ENCODE measurements around the gene GCFC2.
"Not testable (repeated sequence)": the region's sequence is repeated elsewhere in the genome, so short reads cannot be mapped to it uniquely, and the experiment has no call there.

Gene GCFC2

DNA sequence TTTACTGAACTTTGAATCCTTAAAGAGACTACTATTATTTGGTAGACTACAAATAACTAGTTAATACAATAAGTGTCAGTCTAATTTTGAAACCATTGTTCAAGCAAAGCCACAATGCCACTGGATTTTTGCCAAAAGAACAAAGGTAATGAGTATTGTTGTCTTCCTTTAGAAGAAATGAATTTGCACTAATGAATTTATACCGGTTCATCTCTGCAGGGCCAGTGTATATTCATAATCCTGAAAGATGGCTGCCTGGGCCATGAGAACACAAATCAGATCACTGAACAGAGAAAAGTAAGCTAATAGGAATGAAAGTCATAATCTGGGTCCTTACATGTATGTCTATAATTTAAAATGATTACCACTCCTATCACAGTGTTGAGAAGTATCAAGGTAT lies 31.2 kb downstream of the GCFC2 start:
- no peak for DNase-seq (ENCODE audit: low spot score)

DNA sequence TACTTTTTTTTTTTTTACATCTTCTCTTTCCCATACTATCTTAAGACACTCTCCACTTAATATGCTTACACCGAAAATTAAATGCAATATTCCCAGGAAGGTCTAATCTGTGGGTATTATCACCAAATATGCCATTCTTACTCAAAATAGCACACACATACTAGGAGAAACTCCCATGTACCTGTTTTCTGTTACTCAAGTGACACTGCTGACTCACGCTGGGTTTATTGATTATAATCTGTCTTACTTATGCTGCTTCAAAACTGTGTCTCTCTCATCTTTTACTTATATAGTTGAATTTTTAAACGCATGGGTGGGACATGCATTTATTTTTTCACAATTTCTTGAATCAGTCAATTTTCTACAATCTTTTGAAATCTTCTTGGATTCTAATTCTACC lies 34.3 kb downstream of the GCFC2 start:
- DNase-seq (ENCODE audit: low spot score), result no peak

DNA sequence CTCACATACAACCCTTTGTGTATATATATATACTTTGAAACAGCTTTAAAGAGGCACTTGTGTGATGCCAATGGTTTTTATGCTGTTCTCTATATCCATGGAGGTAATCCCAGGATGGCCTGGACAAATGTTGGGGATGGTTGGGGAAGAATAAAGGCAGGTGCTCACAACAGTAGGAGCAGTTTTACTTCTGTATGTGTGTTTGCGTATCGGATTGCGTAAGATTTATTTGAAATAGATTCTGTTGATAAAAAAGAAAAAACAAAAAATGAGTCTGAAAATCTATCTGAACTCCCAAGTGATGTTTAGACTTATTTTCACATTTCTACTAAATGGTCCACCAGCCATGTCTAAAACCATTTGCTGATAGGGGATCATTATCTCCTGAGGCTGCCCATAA lies 34.8 kb downstream of the GCFC2 start:
- no peak for DNase-seq (ENCODE audit: low spot score)

DNA sequence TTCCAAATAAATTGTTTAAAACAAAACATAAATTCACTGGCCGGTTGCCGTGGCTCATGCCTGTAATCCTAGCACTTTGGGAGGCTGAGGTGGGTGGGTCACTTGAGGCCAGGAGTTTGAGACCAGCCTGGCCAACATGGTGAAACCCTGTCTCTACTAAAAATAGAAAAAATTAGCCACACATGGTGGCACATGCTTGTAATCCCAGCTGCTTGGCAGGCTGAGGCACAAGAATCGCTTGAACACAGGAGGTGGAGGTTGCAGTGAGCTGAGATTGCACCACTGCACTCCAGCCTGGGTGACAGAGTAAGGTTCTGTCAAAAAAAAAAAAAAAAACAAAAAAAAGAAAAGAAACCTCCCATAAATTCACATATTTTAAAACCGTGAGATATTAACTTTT lies 35.3 kb downstream of the GCFC2 start:
- not testable (repeated sequence) for DNase-seq (ENCODE audit: low spot score)

DNA sequence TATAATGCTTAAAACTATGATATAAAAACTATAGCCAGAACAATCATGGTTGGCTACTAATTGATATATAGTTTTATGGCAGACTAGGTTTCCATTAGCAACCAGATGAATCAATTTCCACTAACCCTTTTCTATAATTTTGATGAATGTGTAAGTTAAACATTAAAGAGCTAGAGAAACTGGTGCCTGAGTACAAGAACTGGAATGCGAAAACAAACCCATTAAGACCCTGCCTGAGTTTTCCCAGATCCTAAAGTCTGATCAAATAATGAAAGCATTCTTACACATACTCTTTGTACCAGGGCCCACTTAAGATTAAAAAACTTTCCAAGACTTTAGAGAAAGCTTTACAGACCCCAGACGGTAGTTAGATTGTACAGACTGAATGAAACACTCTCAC lies 42.8 kb downstream of the GCFC2 start:
- DNase-seq (ENCODE audit: low spot score), result no peak

DNA sequence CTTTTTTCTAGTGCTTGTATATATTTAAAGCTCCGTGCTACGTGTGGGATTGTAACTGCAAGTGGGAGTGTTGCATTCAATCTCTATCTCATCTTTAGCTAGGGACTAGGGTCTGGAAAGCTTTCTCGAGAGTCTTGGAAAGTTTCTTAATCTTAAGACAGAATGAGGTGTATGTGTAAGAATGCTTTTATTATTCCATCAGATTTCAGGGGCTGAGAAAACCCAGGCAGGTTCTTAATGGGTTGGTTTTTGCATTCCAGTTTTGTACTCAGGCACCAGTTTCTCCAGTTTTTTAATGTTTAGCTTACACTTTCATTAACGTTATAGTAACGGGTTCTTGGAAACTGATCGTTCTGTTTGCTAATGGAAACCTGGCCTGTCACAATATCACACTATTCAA lies 43.8 kb downstream of the GCFC2 start:
- DNase-seq (ENCODE audit: low spot score), result no peak

DNA sequence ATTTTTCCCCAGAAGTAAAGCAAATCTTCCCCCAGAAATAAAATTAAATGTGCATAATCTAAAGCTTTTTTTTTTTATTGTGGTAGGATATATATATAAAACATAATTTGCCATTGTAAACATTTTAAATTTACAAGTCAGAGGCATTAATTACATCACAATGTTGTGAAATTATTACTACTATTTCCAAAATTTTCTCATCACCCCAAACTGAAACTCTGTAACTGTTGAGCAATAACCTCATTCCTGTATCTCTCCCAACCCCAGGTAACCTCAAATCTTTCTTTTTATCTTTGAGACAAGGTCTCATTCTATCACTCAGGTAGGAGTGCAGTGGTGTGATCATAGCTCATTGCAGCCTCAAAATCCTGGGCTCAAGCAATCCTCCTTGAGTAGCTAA lies 52.9 kb downstream of the GCFC2 start:
- no peak for DNase-seq (ENCODE audit: low spot score)

DNA sequence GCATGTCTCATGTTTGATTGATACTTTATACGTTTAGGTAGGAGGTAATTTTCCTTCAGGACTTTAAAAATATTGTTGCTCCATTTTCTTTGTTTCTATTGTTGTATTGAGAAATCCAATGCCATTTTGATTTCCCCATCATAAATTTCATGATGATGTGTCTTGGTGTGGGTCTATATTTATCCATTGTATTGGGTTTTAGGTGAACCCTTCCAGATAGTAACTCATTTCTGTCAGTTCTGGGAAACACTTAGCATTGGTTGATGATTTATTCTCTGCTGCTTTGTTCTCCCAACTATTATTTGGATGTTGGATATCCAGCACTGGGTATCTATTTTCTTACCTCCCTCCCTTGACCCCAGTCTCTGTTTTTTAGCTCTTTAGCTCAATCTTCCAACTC lies 54.2 kb downstream of the GCFC2 start:
- no peak for DNase-seq (ENCODE audit: low spot score)

DNA sequence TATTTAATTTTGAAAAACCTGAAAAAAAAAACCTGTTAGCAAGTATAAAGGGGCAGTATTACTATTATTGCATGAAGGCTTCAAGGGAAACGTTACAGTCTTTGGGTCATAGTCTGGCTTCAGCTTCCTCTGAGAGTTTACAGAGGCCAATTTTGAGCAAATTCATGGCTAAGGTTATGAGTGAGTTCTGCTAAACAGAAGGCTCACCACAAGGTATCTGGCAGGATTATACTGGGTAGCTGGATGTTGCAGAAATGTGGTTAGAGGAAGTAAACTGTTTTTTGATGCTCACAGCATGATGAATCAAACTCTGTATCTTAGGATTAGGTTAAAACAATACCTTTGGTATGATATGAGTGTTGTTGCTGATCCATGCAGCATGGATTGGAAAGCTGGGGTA lies 54.9 kb downstream of the GCFC2 start:
- no peak for DNase-seq (ENCODE audit: low spot score)

DNA sequence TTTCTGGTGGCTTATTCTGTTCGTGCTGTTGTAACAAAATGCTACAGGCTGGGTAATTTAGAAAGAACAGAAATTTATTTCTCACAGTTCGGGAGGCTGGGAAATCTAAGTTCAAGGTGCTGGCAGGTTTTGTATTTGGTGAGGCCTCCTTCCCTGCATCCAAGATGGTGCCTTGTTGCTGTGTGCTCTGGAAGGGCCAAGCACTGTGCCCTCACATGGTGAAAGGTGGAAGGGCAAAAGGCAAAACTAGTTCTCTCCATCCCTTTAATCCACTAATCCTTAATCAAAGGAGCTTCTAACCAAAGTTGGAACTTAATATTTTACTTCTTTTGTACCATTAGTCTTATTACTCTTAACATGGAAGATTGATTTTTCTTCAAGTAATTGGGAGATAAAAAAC lies 56.7 kb downstream of the GCFC2 start:
- DNase-seq (ENCODE audit: low spot score), result no peak

DNA sequence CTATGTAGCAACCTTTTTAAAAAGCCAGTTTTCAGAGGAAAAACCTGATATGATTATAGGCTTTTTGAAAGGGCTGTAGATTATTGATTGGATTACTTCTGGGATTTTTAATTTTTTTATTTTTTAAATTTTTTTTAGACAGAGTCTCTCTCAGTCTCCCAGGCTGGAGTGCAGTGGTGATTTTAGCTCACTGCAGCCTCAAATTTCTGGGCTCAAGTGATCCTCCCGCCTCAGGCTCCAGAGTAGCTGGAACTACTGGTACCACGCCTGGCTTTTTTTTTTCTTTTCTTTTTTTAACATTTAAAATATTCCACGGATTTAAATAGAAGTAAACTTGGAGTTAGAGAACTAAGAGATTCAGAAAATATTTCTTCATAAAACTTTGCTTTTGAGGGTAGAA lies 62.9 kb downstream of the GCFC2 start:
- DNase-seq (ENCODE audit: low spot score), result no peak

DNA sequence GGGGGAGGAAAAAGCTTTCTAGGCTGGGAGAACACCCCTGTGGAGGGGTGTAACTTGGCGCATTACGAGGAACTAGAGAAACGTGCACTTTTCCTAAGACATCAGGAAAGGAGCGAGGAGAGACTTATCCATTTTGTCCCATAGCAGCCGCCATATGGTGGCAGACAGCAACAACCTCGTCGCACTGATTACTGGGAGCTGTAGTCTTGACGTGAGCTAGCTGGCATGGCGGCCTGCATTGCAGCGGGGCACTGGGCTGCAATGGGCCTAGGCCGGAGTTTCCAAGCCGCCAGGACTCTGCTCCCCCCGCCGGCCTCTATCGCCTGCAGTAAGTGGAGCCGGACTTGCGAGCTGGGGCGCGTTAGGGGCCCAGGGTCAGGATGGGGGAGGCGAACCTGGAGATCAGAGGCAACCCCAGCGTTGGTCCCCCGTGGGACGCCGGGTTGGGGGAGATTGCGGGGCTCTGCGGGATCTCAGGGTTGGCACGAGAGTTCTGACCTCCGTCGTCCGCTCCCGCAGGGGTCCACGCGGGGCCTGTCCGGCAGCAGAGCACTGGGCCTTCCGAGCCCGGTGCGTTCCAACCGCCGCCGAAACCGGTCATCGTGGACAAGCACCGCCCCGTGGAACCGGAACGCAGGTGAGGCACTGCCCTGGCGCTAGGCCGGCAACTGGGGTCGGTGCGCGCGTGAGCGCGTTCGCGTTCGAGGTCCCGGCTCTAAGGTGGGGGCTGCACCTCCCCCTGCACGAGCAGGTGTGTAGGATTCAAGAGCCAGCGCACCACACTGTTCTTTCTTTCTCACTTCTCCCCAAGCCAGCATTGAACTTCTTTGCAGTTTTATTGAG lies 63.9 kb downstream of the GCFC2 start, which contains the start of gene MRPL19:
Gene MRPL19 (plus strand): TSS at position 201 of the 843 bp plus-strand sequence. CDS start 25 bp downstream, at position 226.
- DNase-seq (ENCODE audit: low spot score), result peak; percentile 95

DNA sequence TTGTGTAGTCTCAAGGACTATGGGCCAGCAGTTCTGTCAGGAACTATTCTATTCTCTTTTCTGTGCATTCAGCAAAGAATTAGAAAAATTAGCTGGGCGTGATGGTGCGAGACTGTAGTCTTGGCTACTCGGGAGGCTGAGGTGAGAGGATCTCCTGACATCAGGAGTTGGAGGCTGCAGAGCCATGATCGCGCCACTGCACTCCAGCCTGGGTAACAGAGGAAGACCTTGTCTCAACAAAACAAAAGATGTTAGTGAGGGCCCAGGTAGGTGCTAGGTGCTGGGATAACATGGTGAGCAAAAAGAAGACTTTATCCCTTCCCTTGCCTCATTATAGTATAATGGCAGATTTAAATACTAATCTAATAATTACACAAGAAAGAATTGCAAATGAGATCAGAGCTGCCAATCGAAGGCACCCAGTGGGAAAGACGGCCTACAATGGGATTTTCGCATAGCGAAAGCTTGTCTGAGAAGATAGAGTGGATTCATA lies 64.6 kb downstream of the GCFC2 start:
- DNase-seq (ENCODE audit: low spot score), result no peak

DNA sequence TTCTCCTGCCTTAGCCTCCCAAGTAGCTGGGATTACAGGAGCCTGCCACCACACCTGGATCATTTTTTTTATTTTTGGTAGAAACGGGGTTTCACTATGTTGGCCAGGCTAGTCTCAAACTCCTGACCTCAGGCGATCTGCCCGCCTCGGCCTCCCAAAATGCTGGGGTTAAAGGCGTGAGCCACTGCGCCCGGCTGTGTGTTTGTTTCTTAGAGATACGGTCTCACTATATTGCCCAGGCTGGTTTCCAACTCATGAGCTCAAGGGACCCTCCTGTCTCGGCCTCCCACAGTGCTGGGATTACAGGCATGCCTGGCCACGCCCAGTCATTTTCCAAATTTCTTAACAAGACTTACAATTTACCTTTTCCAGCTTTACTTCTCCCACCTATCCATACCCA lies 65.1 kb downstream of the GCFC2 start:
- DNase-seq (ENCODE audit: low spot score), result no peak

DNA sequence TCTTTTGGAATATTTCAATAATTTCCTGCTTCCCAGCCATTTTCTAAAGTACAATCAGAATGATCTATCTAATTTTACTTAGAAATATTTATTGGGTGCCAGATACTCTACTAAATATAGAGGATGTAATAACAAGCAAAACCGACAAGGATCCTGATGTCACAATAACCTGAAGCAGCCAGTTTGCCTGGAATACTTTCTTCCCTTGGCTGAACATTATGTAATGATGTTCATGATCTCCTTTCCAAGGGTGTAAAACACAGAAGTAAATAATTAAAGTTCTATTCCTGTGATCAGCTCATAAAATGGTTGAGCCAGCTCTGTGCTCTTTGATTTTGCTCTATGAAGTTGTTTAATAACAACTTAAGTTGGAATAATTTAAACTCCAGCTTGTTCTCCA lies 66.7 kb downstream of the GCFC2 start:
- no peak for DNase-seq (ENCODE audit: low spot score)

DNA sequence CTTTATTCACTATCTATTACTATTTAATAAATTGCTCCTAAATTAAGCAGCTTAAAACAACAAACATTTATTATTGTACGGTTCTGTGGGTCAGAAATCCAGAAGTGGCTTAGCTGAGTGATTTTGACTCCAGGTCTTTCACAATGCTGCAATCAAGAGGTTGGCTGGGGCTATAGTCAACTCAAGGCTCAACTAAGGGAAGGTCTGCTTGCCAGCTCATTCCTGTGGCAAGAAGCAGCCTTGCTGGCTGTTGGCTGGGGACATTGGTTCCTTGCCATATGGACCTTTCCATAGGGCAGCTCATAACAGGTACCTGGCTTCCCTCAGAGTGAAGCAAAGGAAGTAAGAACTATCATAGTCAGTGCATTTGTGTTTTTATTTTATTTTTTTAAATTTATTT lies 69.1 kb downstream of the GCFC2 start:
- DNase-seq (ENCODE audit: low spot score), result no peak

DNA sequence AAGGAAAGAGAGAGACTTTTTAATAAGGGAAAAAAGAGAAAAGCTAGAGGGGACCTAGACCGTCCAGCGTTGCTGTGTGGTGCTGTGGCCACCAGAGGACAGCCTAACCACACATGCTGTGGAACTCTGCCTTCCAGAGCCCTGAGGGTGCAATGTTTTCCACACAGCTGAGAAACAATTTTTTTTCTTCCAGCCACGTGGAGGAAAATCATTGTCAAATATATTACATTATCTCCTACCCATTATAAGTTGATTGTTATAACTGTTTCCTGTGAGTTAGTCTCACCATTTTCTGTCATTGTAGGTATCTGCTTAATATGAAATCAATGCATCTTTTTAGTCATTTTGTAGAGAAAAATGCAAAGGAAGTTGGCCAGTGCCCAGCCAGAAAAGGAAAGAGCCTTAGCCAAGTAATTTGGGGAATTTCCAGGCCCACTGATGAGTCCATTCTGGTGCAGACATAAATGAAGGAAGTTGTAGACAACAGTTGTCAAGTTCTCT lies 70.0 kb downstream of the GCFC2 start:
- peak; percentile 51 for DNase-seq (ENCODE audit: low spot score)

DNA sequence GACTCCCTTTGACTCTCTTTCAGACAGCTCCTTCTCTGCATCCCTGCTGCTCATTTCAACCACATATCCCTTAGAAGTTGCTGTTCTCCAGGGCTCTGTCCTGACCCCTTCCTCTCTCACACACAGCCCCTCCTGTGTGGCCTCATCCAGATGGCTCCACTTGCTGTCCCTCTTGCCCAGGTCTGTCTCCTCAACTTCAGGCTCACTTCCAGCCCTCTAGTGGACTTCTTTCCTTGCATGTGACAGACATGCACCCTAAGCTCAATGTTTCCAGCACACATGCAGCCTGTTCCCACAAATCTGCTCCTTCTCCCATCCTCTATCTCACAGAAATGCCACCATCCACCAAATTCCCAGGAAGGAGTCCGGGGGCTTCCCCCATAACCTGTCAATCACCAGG lies 73.1 kb downstream of the GCFC2 start:
- no peak for DNase-seq (ENCODE audit: low spot score)

DNA sequence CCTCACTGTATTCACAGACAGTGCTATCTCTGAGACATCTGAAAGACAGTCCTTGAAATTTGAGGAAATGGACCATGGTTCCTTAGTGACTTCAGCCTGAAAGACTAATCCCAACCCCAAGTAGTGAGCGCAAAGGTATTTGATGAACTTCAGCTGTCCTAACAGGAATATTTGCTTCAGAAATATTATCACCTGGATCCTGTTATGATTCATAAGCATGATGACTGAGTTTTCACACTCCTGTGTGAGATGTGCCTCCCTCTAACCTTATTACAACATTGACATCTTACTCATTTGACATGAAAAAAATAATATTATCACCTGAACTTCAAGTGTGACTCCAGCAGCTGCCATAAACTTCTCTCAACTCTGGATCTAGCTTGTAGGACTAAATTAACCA lies 75.8 kb downstream of the GCFC2 start:
- no peak for DNase-seq (ENCODE audit: low spot score)

DNA sequence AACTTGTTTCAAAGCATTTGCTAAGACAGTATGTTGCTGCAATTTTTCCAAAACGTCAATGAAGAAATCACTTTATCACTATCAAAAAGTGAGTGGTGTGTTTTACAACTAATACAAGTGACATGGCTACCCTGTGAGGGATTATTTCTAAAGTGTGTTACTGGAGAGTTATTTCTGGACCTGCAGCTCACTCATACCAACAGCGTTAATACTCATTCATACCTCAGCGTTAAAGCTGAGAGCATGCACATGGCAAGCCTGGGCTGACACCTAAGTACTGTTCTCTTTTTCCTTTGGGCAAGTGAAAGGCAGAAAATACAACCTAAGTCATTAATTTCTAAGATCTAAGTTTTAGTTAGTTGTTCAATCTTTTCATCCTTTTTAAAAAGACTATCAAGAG lies 77.1 kb downstream of the GCFC2 start:
- DNase-seq (ENCODE audit: low spot score), result no peak

DNA sequence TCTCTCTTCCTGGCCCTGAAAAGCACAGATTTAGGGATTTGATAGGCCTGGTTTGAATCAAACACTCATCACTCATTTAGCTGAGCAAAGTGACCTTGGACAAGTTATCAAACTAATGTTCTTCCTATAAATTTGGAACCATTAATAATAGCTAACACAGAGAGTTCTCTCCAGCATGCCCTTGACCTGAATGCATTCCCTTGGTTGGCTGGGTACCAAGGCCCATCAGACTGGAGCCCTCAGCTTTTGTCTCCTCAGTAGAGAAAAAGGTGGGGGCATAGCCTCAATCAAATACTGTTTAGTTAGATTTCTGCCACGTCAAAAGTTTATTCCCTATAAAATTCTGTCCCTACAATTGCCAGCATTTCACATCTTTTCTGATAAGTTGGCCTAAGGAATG lies 77.9 kb downstream of the GCFC2 start:
- no peak for DNase-seq (ENCODE audit: low spot score)

DNA sequence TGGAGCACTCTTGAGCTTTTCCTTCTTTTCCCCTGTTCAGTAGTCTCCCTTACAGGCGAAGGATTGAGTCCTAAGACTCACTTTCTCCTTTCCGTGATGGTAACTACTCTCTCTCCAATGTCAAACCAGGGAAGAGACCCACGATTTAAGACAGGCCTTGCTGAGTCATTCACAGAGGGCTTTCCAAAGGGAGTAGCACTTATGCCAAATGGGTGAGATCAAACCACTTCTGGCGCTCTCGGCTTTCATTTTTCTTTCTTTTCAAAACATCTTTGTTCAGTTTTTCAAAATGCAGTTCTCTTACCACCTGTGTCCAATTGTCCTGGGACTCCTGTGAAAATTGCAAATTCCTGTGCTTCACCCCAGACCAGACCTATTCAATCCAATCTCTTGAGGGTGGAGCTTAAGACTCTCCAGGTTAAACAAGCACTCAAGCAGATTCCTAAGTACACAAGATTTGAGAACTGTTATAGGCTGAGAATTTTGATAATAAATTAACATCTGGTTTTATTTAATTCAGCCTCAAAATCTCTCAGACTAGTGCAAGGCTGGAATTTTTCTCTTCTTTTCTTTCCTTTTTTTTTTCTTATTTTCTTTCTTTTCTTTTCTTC lies 78.5 kb downstream of the GCFC2 start:
- DNase-seq (ENCODE audit: low spot score), result no peak

DNA sequence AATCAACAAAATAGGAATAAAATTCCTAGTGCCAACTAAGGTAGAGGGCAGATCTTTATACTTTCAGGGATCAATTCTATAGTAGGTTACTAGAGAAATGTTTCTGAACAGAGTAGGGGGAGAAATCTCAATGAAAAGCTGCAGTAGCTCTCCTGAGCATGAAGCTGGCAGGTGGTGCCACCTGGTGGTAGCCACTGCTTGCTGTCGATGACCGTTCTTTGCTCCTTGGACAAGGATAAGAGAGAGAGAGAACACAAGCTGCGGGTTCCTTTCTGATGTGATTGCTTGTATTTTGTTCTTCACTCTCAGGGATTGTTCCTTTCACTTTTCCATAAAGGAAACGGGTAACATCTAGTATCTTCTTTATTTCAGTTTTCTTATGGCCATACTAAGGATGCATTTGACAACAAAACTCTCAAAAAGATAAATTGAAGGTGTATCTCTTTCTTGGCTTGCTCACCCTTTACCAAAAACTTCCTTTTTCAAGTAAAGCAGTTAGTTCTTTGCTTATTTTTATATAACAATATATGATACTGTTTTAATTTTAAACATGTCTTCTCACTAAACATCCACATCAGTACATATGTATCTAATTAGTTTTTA lies 82.7 kb downstream of the GCFC2 start:
- DNase-seq (ENCODE audit: low spot score), result peak; percentile 74

All from SW480 (cell line).